GM12865 (cell line): ENCODE measurements around the gene MPC1L.
"Not testable (repeated sequence)": the region's sequence is repeated elsewhere in the genome, so short reads cannot be mapped to it uniquely, and the experiment has no call there.

Experiments
- DNase-seq: peaks from one replicate; pipeline ENCODE4 v3.0.0; 2010; ENCODE audit warnings: low read depth
- H3K4me3 ChIP-seq: 2 replicates; pipeline ENCODE4 v1.5.1; 2011; ENCODE audit warnings: mild to moderate bottlenecking, low read depth, low read length, control low read depth
- TF ChIP-seq, protein P1 (sequence below): IDR thresholded peaks from 2 replicates; pipeline ENCODE4 v1.5.1; 2011; ENCODE audit warnings: low read length, control low read depth, low read depth, inconsistent platforms; ENCODE audit not compliant: insufficient read depth; ENCODE audit errors: missing control alignments

Gene MPC1L

DNA sequence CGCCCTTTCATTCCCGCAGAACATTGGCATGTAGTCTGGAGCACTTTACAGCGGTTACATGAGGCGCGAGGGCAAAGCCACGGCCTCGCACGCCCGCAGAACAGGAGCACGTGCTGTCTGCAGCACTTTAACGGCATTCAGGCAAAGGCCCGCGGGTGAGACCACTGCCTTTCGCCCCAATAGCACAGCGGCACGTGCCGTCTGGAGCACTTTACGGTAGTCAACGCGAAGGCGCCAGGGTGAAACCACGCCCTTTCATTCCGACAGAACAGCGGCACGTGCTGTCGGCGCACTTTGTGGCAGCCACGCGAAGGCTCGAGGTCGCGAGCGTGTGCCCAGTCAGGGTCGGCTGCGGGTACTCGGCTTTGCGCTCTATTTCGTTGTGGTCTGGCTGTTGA, at the start of gene MPC1L:
MPC1L (plus strand) TSS at position 290 of the 398 bp plus-strand sequence. CDS start 138 bp downstream, outside the sequence.
- TF ChIP-seq, protein P1, sequence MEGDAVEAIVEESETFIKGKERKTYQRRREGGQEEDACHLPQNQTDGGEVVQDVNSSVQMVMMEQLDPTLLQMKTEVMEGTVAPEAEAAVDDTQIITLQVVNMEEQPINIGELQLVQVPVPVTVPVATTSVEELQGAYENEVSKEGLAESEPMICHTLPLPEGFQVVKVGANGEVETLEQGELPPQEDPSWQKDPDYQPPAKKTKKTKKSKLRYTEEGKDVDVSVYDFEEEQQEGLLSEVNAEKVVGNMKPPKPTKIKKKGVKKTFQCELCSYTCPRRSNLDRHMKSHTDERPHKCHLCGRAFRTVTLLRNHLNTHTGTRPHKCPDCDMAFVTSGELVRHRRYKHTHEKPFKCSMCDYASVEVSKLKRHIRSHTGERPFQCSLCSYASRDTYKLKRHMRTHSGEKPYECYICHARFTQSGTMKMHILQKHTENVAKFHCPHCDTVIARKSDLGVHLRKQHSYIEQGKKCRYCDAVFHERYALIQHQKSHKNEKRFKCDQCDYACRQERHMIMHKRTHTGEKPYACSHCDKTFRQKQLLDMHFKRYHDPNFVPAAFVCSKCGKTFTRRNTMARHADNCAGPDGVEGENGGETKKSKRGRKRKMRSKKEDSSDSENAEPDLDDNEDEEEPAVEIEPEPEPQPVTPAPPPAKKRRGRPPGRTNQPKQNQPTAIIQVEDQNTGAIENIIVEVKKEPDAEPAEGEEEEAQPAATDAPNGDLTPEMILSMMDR, result no peak
- no peak for DNase-seq
- H3K4me3 ChIP-seq, result no peak within 1 kb of the TSS

DNA sequence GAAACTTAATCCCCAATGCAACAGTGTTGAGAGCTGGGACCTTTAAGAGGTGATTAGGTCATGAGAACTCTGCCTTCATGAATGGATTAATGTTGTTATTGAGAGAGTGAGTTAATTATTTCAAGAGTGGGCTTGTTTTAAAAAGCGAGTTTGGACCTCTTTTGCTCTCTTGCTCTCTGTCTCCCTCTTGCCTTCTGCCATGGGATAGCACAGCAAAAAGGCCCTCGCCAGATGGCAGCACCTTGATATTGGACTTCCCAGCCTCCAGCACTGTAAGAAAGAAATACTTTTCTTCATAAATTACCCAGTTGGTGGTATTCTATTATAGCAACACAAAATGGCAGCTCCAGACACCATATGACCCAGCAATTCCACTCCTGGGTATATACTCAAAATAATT, 49.5 kb upstream of the MPC1L start:
- peak; percentile 55 for DNase-seq
- no peak overlapping the region for H3K4me3 ChIP-seq
- TF ChIP-seq, protein P1, result peak; percentile 67

DNA sequence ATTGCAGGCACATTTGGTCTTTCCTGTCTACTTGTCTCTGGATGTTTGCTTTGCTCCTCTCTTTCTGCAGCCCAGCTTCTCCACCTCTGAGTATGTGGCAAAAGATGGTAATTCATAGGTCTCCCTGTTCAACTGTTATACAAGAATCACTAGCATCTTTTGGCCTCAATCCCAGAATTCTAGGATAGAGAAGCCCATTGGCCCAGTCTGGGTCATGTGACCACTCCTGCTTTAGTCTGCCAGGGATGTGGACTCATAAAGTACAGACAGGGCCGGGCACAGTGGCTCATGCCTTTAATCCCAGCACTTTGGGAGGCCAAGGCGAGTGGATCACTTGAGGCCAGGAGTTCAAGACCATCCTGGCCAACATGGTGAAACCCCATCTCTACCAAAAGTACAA, 47.8 kb upstream of the MPC1L start:
- DNase-seq, H3K4me3 ChIP-seq: not testable (repeated sequence)

DNA sequence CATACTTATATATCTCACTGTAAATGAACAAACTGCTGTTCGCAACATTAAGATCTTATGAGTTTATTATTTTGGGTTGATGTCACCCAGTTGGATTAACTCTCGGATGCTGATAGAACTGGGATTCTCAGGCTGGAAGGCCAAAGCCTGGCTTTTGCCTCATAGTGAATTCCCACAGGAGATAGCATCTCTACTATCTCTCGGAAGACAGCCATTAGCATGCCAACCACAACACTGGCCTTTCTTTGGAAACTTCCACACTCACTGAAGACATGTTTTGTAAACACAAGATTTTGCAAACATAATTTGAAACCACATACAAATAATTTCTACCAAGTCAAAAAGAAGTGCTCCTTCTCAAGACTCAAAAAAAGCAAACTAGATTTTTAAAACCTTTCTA, 46.9 kb upstream of the MPC1L start:
- H3K4me3 ChIP-seq, result no peak overlapping the region
- DNase-seq, result no peak
- TF ChIP-seq, protein P1, result no peak

DNA sequence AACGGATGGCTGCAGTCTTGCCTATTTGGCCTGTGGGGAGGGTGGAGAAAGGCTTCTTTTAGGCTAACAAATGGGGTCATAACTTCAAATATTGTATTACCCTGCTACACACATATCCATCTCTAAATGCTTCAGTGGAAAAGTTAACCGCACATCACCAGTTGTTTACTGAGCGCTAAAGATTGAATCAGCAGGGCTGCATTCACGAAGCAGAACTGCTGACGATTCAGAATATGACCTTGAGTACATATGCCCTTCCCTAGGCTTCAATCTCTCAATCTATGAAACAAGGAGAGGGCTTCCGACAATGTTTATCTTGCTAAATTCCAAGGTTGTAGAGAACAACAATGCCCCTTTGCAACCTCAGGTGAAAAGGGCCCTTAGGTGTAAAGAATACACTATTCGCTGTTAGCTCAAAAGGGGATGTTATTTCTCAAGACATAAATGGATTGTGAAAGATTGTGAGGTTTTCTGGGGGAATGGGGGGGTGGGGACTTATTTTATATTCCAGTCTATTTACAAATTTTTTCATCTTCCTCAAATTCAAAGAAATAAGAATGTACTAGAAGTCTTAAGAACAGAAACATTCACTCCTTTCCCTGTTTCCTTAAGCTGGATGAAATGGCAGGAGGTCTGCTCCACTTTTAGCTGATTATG, 45.1 kb upstream of the MPC1L start:
- TF ChIP-seq, protein P1, result no peak
- DNase-seq, result no peak

DNA sequence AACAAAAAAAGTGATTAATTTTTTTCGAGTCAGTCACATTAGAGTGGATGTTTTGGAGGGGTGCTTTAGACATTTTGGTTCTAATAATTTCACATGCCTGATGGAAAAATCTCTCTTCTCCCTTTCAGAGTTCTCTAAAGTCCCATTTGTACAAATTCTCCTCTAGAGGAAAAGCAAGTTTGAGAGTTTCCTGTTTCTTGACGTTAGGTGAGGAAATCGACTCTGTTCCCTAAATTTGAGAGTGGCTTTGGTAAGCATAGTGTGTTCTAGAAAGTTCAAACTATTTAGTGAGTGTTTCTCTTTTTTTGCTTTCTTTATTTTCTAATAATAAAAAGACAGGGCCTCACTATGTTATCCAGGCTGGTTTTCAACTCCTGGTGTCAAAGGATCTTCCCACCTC, 44.1 kb upstream of the MPC1L start:
- H3K4me3 ChIP-seq, result no peak overlapping the region
- TF ChIP-seq, protein P1, result no peak
- no peak for DNase-seq

More for the DNA sequence above, 45.1 kb upstream of the MPC1L start:
- no peak overlapping the region for H3K4me3 ChIP-seq

DNA sequence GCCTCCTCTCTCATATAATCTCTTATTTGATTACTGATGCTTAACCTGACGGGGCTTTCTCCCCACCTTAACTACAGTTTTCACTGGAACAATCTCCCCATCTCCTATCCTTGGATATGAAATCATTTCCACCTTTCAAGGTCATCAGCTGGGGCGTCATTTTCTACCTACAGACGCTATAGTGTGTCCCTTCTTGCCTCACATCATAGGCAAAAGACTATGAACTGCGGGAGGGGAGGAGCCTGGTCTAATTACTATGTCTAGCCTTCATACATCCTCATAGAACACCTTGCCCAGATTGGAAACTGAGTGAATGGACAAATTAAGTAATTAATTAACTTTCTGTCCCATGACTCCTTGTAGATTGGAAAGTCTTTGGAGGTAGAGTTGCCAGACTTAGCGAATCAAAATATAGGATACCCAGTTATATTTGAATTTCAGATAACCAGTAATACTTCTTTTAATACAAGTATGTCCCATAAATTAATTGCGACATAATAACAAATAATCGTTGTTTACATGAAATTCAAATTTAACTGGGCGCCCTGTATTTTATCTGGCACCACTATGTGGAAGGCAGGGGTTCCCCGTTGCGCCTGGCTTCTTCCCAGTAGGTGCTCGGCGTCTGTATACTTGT, 43.2 kb upstream of the MPC1L start:
- no peak for DNase-seq
- TF ChIP-seq, protein P1, result no peak
- H3K4me3 ChIP-seq, result peak overlapping the region; percentile 62
